ENCODE measurements around the gene EGFLAM. TPM values are rescaled to one million over a fixed set of nuclear protein-coding genes. Genes with fewer than 3 reads are reported as not detected.

EGFLAM gene
- total and polyA plus RNA-seq, 2 of the 4 experiments (the other 2 are of a cell fraction), result 0.77 to 1.1 TPM

DNA sequence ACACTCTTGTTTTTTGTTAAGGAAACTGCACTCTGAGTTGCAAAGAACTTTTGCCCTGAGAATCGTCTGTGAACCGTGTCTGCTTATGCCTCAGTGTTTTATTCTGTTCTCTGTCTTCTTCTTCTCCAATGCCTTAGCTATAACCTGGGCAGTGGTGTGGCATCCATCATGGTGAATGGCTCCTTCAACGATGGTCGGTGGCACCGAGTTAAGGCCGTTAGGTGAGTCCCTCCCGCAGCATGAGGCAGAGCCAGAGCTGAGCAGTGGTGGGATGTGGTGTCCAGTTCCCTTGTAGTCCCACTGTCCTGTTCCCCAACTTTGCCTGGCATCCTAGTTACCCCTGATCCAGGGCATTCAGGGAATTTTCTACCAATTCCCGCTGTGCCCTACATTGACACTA is 199.8 kb downstream of the EGFLAM start:
- no CpG with 5 or more reads among the region's 8 CpGs for WGBS, 2 experiments (ENCODE audit: extremely low coverage in 2 of 2, insufficient read length in 1 of 2)
- H4K5ac ChIP-seq (ENCODE audit: low read depth, low read length), result no peak overlapping the region
- ChIA-PET POLR2A (ENCODE audit: unreplicated experiment) (no interaction called here), CTCF (interaction anchor here (0.7 kb wide), 1 partner anchor 16 kb away, joined by 3 read pairs; no protein-coding TSS in a partner anchor)
- H3K36me3 ChIP-seq (ENCODE audit: control insufficient read depth, insufficient read depth, low read length), result no peaks in the 10 kb centered on the region
- no peaks in the 10 kb centered on the region for H4K20me1 ChIP-seq (ENCODE audit: insufficient read depth, low read length)
- no peak overlapping the region for H3K18ac ChIP-seq (ENCODE audit: low read depth, low read length)
- no peak overlapping the region for H3K56ac ChIP-seq (ENCODE audit: extremely low read depth, insufficient read depth, low read length)
- BruUV-seq (replicated peaks), result no TSS peak
- H3K9ac ChIP-seq (ENCODE audit: low read depth, low read length), result no peak overlapping the region
- no peak overlapping the region for H3K23ac ChIP-seq (ENCODE audit: low read depth, low read length)
- in situ Hi-C loops (cut with MboI; ENCODE audit: low sequenced_read_pairs), result no loop called here
- no peak overlapping the region for H3K4me2 ChIP-seq (ENCODE audit: low read depth, low read length)
- no peak overlapping the region for H3K14ac ChIP-seq (replicated peaks; ENCODE audit: low read depth, low read length)
- ATAC-seq (ENCODE audit: low read depth), result no peak
- no peak overlapping the region for H3K4ac ChIP-seq (ENCODE audit: low read depth, low read length)
- H2BK120ac ChIP-seq (ENCODE audit: low read depth, low read length), result no peak overlapping the region
- intact Hi-C loops (cut with micrococcal nuclease), result no loop called here
- H3K9me3 ChIP-seq (ENCODE audit: control insufficient read depth, insufficient read depth, low read length), result no peaks in the 10 kb centered on the region
- H4K91ac ChIP-seq (ENCODE audit: insufficient read depth, low read depth, low read length), result no peak overlapping the region
- no peak overlapping the region for H2BK15ac ChIP-seq (ENCODE audit: low read depth, low read length)
- no peak overlapping the region for H2AK5ac ChIP-seq (ENCODE audit: low read depth, low read length)
- no peaks in the 10 kb centered on the region for H3K79me1 ChIP-seq (ENCODE audit: low read depth in 1 of 2, low read length in 2 of 2)
- H3K4me3 ChIP-seq (ENCODE audit: insufficient read depth, low read depth, low read length), result no peak overlapping the region
- H3K27ac ChIP-seq (ENCODE audit: insufficient read depth, low read length), result no peak overlapping the region
- peaks cover 4% of the 10 kb centered on the region for H3K4me1 ChIP-seq (ENCODE audit: control insufficient read depth, insufficient read depth, low read length)
- no peak overlapping the region for H4K8ac ChIP-seq (ENCODE audit: low read depth in 2 of 2, low read length in 2 of 2)
- dilution Hi-C loops (cut with HindIII; ENCODE audit: low sequenced_read_pairs, unreplicated experiment), result no loop called here
- peaks cover 7% of the 10 kb centered on the region for H3K9me1 ChIP-seq (ENCODE audit: insufficient read depth, low read length)
- 0 out of 2 replicates have a peak, but pooled peaks cover 2% of the 10 kb centered on the region for H3K27me3 ChIP-seq (ENCODE audit: control insufficient read depth, insufficient read depth, low read length)
- DNase-seq, result no peak
- no peak overlapping the region for H2AK9ac ChIP-seq (replicated peaks; ENCODE audit: low read depth, low read length, poor library complexity)
- no peak overlapping the region for H2AFZ ChIP-seq (replicated peaks; ENCODE audit: low read length, poor library complexity)
- H2BK20ac ChIP-seq (ENCODE audit: low read depth, low read length), result no peak overlapping the region
- no peak overlapping the region for H2BK5ac ChIP-seq (ENCODE audit: low read depth, low read length, poor library complexity, severe bottlenecking)
- TF ChIP-seq BHLHE40 (IDR thresholded peaks at IDR 0.05; ENCODE audit: low read depth, low read length) (no peak), RAD21 (IDR thresholded peaks at IDR 0.05; ENCODE audit: low read length) (no peak), RFX5 (IDR thresholded peaks at IDR 0.05; ENCODE audit: low read depth, low read length) (no peak), MAZ (IDR thresholded peaks at IDR 0.05; ENCODE audit: borderline replicate concordance, low read depth, low read length) (no peak), RCOR1 (IDR thresholded peaks at IDR 0.05; ENCODE audit: insufficient replicate concordance, low read length) (no peak), FOS (IDR thresholded peaks at IDR 0.05; ENCODE audit: low read depth, low read length) (no peak), MXI1 (IDR thresholded peaks at IDR 0.05; ENCODE audit: borderline replicate concordance, low read depth, low read length) (no peak), CHD1 (IDR thresholded peaks at IDR 0.05; ENCODE audit: low read depth, low read length) (no peak), POLR2A (IDR thresholded peaks at IDR 0.05; ENCODE audit: low read depth, low read length) (no peak), CEBPB (IDR thresholded peaks at IDR 0.05; ENCODE audit: low read depth, low read length) (no peak), MAFK (IDR thresholded peaks at IDR 0.05; ENCODE audit: low read depth, low read length) (no peak), NFE2L2 (IDR thresholded peaks at IDR 0.05; ENCODE audit: low read depth, low read length) (no peak), SMC3 (IDR thresholded peaks at IDR 0.05; ENCODE audit: low read depth, low read length) (no peak)
- TF ChIP-seq, protein P1, sequence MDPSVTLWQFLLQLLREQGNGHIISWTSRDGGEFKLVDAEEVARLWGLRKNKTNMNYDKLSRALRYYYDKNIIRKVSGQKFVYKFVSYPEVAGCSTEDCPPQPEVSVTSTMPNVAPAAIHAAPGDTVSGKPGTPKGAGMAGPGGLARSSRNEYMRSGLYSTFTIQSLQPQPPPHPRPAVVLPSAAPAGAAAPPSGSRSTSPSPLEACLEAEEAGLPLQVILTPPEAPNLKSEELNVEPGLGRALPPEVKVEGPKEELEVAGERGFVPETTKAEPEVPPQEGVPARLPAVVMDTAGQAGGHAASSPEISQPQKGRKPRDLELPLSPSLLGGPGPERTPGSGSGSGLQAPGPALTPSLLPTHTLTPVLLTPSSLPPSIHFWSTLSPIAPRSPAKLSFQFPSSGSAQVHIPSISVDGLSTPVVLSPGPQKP (IDR thresholded peaks at IDR 0.05; ENCODE audit: borderline replicate concordance, low read depth, low read length), result no peak
- TF ChIP-seq, protein P2, sequence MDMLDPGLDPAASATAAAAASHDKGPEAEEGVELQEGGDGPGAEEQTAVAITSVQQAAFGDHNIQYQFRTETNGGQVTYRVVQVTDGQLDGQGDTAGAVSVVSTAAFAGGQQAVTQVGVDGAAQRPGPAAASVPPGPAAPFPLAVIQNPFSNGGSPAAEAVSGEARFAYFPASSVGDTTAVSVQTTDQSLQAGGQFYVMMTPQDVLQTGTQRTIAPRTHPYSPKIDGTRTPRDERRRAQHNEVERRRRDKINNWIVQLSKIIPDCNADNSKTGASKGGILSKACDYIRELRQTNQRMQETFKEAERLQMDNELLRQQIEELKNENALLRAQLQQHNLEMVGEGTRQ (IDR thresholded peaks at IDR 0.05; ENCODE audit: low read depth, low read length), result no peak
- TF ChIP-seq, protein P3, sequence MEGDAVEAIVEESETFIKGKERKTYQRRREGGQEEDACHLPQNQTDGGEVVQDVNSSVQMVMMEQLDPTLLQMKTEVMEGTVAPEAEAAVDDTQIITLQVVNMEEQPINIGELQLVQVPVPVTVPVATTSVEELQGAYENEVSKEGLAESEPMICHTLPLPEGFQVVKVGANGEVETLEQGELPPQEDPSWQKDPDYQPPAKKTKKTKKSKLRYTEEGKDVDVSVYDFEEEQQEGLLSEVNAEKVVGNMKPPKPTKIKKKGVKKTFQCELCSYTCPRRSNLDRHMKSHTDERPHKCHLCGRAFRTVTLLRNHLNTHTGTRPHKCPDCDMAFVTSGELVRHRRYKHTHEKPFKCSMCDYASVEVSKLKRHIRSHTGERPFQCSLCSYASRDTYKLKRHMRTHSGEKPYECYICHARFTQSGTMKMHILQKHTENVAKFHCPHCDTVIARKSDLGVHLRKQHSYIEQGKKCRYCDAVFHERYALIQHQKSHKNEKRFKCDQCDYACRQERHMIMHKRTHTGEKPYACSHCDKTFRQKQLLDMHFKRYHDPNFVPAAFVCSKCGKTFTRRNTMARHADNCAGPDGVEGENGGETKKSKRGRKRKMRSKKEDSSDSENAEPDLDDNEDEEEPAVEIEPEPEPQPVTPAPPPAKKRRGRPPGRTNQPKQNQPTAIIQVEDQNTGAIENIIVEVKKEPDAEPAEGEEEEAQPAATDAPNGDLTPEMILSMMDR (conservative IDR thresholded peaks at IDR 0.05; ENCODE audit: low read depth, low read length), result no peak

Measured in IMR-90 (cell line).